HepG2 (cell line): ENCODE data around the gene IKZF3. TPM values are rescaled to one million over a fixed set of nuclear protein-coding genes. Genes with fewer than 3 reads are reported as not detected.

Source experiments
- ATAC-seq: fragments of 200-7000 bp; cut with Tn5 transposase; 3 replicates; pipeline ENCODE4 v1.9.1; 2020; ENCODE audit warnings: mild to moderate bottlenecking, moderate library complexity
- BruUV-seq: library from RNA; stranded (reverse); fragments of 400-500 nt; replicated peaks from 2 replicates; lab custom pipeline; 2021; lab: Mats Ljungman, UMichigan
- CTCF ChIA-PET: fragments of 300-600 bp; formaldehyde crosslinking; extraction: SDS; loops from one replicate; lab custom pipeline; 2021; ENCODE audit warnings: low total read pairs, inconsistent platforms, low intra/inter-chr PET ratio; lab: Yijun Ruan, JAX
- POLR2A ChIA-PET: fragments of 350-600 bp; sonication (Branson Sonifier 250); formaldehyde crosslinking; loops from one replicate; lab custom pipeline; 2020; ENCODE audit warnings: antibody characterized with exemption, inconsistent platforms; lab: Yijun Ruan, JAX
- DNase-seq: peaks from one replicate; pipeline ENCODE4 v3.0.0-alpha.2; 2015; ENCODE audit warnings: low spot score
- FAIRE-seq: peaks from 3 replicates; lab custom pipeline; 2011; peaks lifted over from hg19 to GRCh38; lab: Jason Lieb, UNC
- H2AFZ ChIP-seq: one replicate; pipeline ENCODE4 v1.6.1; 2011; ENCODE audit warnings: low read length, inconsistent platforms
- H3K27ac ChIP-seq: fragments of 300-600 bp; 3 replicates; pipeline ENCODE4 v1.8.0; 2011; ENCODE audit warnings: mixed run types, mild to moderate bottlenecking, mixed read lengths, low read length, inconsistent platforms; ENCODE audit not compliant: insufficient read depth; ENCODE audit errors: extremely low read length
- H3K27me3 ChIP-seq, 2 experiments: fragments of 200-600 bp in 1 of 2; 2 replicates in 1 of 2; 3 replicates in 1 of 2; pipeline versions ENCODE4 v1.6.0 to v1.8.0; 2011; ENCODE audit warnings: low read length in 2 of 2, mild to moderate bottlenecking in 2 of 2, moderate library complexity in 2 of 2, inconsistent platforms in 1 of 2; ENCODE audit not compliant: insufficient read depth in 2 of 2, control insufficient read depth in 1 of 2
- H3K36me3 ChIP-seq, 2 experiments: fragments of 200-600 bp in 1 of 2; replicated peaks in 1 of 2; 2 replicates in 1 of 2; 3 replicates in 1 of 2; pipeline versions ENCODE4 v1.5.1 to v1.8.0; 2011; ENCODE audit warnings: low read length in 2 of 2, inconsistent platforms in 1 of 2; ENCODE audit not compliant: insufficient read depth in 2 of 2, control insufficient read depth in 1 of 2
- H3K4me1 ChIP-seq: 2 replicates; pipeline ENCODE4 v1.5.1; 2012; ENCODE audit warnings: low read length, inconsistent platforms; ENCODE audit not compliant: insufficient read depth
- H3K4me2 ChIP-seq: 2 replicates; pipeline ENCODE4 v1.6.0; 2011; ENCODE audit warnings: low read depth, low read length, inconsistent platforms
- H3K4me3 ChIP-seq, 3 experiments: fragments of 200-600 bp in 1 of 3; sonication (generic), shearing (Covaris generic) in 1 of 3; replicated peaks in 1 of 3; 2 replicates each; pipeline ENCODE4 v1.5.1; 2011 to 2016; ENCODE audit warnings: low read length in 3 of 3, inconsistent platforms in 2 of 3, low read depth in 2 of 3, mild to moderate bottlenecking in 2 of 3, control low read depth in 1 of 3, mixed read lengths in 1 of 3; ENCODE audit not compliant: insufficient read depth in 1 of 3
- H3K79me2 ChIP-seq: one replicate; pipeline ENCODE4 v1.6.1; 2011; ENCODE audit warnings: low read length, inconsistent platforms; ENCODE audit not compliant: insufficient read depth
- H3K9ac ChIP-seq: 2 replicates; pipeline ENCODE4 v1.6.0; 2011; ENCODE audit warnings: mild to moderate bottlenecking, low read depth, low read length, inconsistent platforms; ENCODE audit not compliant: insufficient read depth
- H3K9me3 ChIP-seq: 2 replicates; pipeline ENCODE4 v1.5.1; 2012; ENCODE audit warnings: mild to moderate bottlenecking, low read length
- H4K20me1 ChIP-seq: 2 replicates; pipeline ENCODE4 v1.6.0; 2011; ENCODE audit warnings: inconsistent platforms, mild to moderate bottlenecking, low read length, moderate library complexity; ENCODE audit not compliant: insufficient read depth
- TGIF2 ChIP-seq: IDR thresholded peaks from 2 replicates; pipeline ENCODE4 v1.6.1; 2016; ENCODE audit warnings: control low read depth, missing compliant biosample characterization
- THAP8 ChIP-seq: sonication (generic); formaldehyde crosslinking; IDR thresholded peaks from 2 replicates; pipeline ENCODE4 v1.5.1; 2020; ENCODE audit warnings: missing genetic modification reagents, mild to moderate bottlenecking, borderline replicate concordance
- ZKSCAN5 ChIP-seq: sonication (generic); formaldehyde crosslinking; IDR thresholded peaks from 2 replicates; pipeline ENCODE4 v1.5.1; 2020; ENCODE audit warnings: mild to moderate bottlenecking, missing genetic modification reagents
- ZNF143 ChIP-seq: sonication (generic); formaldehyde crosslinking; IDR thresholded peaks from 2 replicates; pipeline ENCODE4 v1.4.0; 2020; ENCODE audit warnings: missing genetic modification reagents
- ZNF589 ChIP-seq: sonication (generic); formaldehyde crosslinking; conservative IDR thresholded peaks from 2 replicates; pipeline ENCODE4 v1.8.0; 2022; ENCODE audit warnings: mild to moderate bottlenecking, moderate library complexity, missing genetic modification reagents
- ZNF737 ChIP-seq: sonication (generic); formaldehyde crosslinking; IDR thresholded peaks from 2 replicates; pipeline ENCODE4 v1.5.0; 2020; ENCODE audit warnings: missing genetic modification reagents, mild to moderate bottlenecking, borderline replicate concordance
- WGBS: methylation state at CpG from one replicate; pipeline ENCODE4 v1.1.6; 2017; ENCODE audit warnings: low lambda C conversion rate; 5-methylcytosine and 5-hydroxymethylcytosine counted together
- in situ Hi-C: cut with HindIII; loops from 2 replicates; pipeline ENCODE4 v1.10.0; 2017; ENCODE audit warnings: low pct_unique_long_range_greater_than_20kb; ENCODE audit not compliant: extremely low pct_ligation_motif_present
- intact Hi-C: fragments of 100-400 bp; cut with micrococcal nuclease; formaldehyde crosslinking; loops from one replicate; pipeline ENCODE4 v1.10.0; 2022; ENCODE audit not compliant: unreplicated experiment
- polyA plus RNA-seq, 8 experiments: library from polyadenylated mRNA; depleted of rRNA in 3 of 8; stranded (reverse) in 7 of 8; unstranded in 1 of 8; fragments of >200 nt; fragmentation: Illumina TruSeq in 4 of 8; extraction: Trizol in 4 of 8; gene quantifications; 2 replicates each; pipeline versions ENCODE4 v1.2.1 to v1.2.3, GENCODE V29; 2011 to 2016; ENCODE audit warnings: low read depth in 4 of 8, missing spikeins in 1 of 8, mixed read lengths in 1 of 8; ENCODE audit not compliant: insufficient read depth in 1 of 8
- total RNA-seq, 5 experiments: library from RNA; depleted of rRNA; stranded (reverse); fragments of >200 nt; fragmentation: Illumina TruSeq; extraction: Trizol; gene quantifications; 2 replicates each; pipeline ENCODE4 v1.2.3, GENCODE V29; 2016; ENCODE audit warnings: low read depth in 1 of 5
- TF ChIP-seq, protein P1 (sequence below): sonication (generic); formaldehyde crosslinking; IDR thresholded peaks from 2 replicates; pipeline ENCODE4 v1.9.0; 2021; ENCODE audit warnings: mild to moderate bottlenecking, missing genetic modification reagents

Gene IKZF3
- total and polyA plus RNA-seq, 2 of the 13 experiments (the other 11 are each of a cell fraction or from before 2014, with no cell fraction given), result not detected

DNA sequence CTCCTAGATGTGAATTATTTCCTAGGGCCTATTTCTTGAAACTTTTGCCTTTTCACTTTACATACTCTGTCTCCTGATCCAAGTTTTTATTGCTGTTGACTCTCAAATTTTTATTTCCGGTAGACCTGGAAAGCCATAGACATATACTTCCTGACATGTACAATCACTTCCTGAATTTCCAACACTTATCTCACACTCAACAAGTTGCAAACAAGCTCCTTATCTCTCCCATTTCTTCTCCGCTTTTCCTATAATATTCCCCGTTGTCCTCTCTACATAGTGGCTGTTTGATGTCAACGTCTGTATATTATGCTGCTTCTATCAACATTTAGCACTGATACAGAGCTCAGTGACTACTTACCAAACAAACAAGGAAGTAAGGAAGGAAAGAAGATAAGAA is 59.3 kb downstream of the IKZF3 start:
- no peak for ATAC-seq
- Histone ChIP-seq H3K79me2 (no peaks in the 10 kb centered on the region), H3K4me3 (no peak overlapping the region), H3K9me3 (no peaks in the 10 kb centered on the region), H3K27ac (no peak overlapping the region), H3K4me2 (no peak overlapping the region), H3K4me1 (no peaks in the 10 kb centered on the region), H2AFZ (no peak overlapping the region), H4K20me1 (no peaks in the 10 kb centered on the region), H3K36me3 (no peaks in the 10 kb centered on the region), H3K9ac (no peak overlapping the region), H3K27me3 (peaks cover under 1 to 4% of the 10 kb centered on the region in 2 experiments; a peak in 2 of 5 replicates)
- no peak for DNase-seq
- ChIA-PET CTCF (no interaction called here), POLR2A (no interaction called here)
- FAIRE-seq, result no peak
- in situ Hi-C loops (no loop called here), intact Hi-C loops (no loop called here)
- TF ChIP-seq THAP8 (CRISPR knock-in tag), result no peak
- TF ChIP-seq ZNF737, result no peak
- TF ChIP-seq ZKSCAN5 (CRISPR knock-in tag), result no peak
- TF ChIP-seq ZNF589, result no peak
- TF ChIP-seq ZNF143 (CRISPR knock-in tag), result no peak
- no TSS peak for BruUV-seq
- 32% methylated on average over 4 of the region's 4 CpGs for WGBS

GRCh38 chr17:39801055-39801454 is 63.1 kb downstream of the IKZF3 start:
- WGBS, result 47% methylated on average over 4 of the region's 4 CpGs
- CTCF ChIA-PET, result no interaction called here
- no peak overlapping the region for H3K9ac ChIP-seq
- POLR2A ChIA-PET, result no interaction called here
- ATAC-seq (no peak), DNase-seq (no peak), FAIRE-seq (no peak)
- in situ Hi-C loops (no loop called here), intact Hi-C loops (no loop called here)
- H3K9me3 ChIP-seq, result no peaks in the 10 kb centered on the region
- H4K20me1 ChIP-seq, result no peaks in the 10 kb centered on the region
- H3K4me3 ChIP-seq, result no peak overlapping the region
- no TSS peak for BruUV-seq
- H3K27me3 ChIP-seq, result peaks cover 1 to 17% of the 10 kb centered on the region in 2 experiments; a peak in 2 of 5 replicates
- no peaks in the 10 kb centered on the region for H3K4me1 ChIP-seq
- H3K79me2 ChIP-seq, result no peaks in the 10 kb centered on the region
- H3K4me2 ChIP-seq, result no peak overlapping the region
- H3K36me3 ChIP-seq, result no peaks in the 10 kb centered on the region
- no peak overlapping the region for H3K27ac ChIP-seq
- no peak overlapping the region for H2AFZ ChIP-seq
- no peak for TF ChIP-seq TGIF2 (CRISPR knock-in tag)
- TF ChIP-seq, protein P1, sequence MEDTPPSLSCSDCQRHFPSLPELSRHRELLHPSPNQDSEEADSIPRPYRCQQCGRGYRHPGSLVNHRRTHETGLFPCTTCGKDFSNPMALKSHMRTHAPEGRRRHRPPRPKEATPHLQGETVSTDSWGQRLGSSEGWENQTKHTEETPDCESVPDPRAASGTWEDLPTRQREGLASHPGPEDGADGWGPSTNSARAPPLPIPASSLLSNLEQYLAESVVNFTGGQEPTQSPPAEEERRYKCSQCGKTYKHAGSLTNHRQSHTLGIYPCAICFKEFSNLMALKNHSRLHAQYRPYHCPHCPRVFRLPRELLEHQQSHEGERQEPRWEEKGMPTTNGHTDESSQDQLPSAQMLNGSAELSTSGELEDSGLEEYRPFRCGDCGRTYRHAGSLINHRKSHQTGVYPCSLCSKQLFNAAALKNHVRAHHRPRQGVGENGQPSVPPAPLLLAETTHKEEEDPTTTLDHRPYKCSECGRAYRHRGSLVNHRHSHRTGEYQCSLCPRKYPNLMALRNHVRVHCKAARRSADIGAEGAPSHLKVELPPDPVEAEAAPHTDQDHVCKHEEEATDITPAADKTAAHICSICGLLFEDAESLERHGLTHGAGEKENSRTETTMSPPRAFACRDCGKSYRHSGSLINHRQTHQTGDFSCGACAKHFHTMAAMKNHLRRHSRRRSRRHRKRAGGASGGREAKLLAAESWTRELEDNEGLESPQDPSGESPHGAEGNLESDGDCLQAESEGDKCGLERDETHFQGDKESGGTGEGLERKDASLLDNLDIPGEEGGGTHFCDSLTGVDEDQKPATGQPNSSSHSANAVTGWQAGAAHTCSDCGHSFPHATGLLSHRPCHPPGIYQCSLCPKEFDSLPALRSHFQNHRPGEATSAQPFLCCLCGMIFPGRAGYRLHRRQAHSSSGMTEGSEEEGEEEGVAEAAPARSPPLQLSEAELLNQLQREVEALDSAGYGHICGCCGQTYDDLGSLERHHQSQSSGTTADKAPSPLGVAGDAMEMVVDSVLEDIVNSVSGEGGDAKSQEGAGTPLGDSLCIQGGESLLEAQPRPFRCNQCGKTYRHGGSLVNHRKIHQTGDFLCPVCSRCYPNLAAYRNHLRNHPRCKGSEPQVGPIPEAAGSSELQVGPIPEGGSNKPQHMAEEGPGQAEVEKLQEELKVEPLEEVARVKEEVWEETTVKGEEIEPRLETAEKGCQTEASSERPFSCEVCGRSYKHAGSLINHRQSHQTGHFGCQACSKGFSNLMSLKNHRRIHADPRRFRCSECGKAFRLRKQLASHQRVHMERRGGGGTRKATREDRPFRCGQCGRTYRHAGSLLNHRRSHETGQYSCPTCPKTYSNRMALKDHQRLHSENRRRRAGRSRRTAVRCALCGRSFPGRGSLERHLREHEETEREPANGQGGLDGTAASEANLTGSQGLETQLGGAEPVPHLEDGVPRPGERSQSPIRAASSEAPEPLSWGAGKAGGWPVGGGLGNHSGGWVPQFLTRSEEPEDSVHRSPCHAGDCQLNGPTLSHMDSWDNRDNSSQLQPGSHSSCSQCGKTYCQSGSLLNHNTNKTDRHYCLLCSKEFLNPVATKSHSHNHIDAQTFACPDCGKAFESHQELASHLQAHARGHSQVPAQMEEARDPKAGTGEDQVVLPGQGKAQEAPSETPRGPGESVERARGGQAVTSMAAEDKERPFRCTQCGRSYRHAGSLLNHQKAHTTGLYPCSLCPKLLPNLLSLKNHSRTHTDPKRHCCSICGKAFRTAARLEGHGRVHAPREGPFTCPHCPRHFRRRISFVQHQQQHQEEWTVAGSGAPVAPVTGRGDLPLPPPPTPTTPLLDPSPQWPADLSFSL (CRISPR knock-in tag), result no peak
